ENCODE data around the gene SYT17.

Gene SYT17

GRCh38 chr16:19135896-19136438 is 32.1 kb upstream of the SYT17 start:
- no peak overlapping the region for H3K4me3 ChIP-seq
- no peaks in the 10 kb centered on the region for H3K36me3 ChIP-seq (ENCODE audit: insufficient read depth, low read length)
- no peaks in the 10 kb centered on the region for H3K9me3 ChIP-seq (ENCODE audit: low read depth, low read length)
- DNase-seq (ENCODE audit: low read depth, low spot score): no peak
- TF ChIP-seq POLR2AphosphoS5 (IDR thresholded peaks at IDR 0.05; ENCODE audit: borderline replicate concordance, low read depth, low read length) (no peak), EZH2 (IDR thresholded peaks at IDR 0.05) (no peak), FOXP2 (optimal IDR thresholded peaks at IDR 0.05; ENCODE audit: control extremely low read depth, extremely low read length, insufficient read depth) (no peak)
- no peak overlapping the region for H3K27ac ChIP-seq
- H3K9ac ChIP-seq (ENCODE audit: insufficient read length): no peak overlapping the region

GRCh38 chr16:19136549-19137196 is 31.4 kb upstream of the SYT17 start:
- H3K4me3 ChIP-seq: peak overlapping the region; percentile 64
- no peaks in the 10 kb centered on the region for H3K9me3 ChIP-seq (ENCODE audit: low read depth, low read length)
- H3K36me3 ChIP-seq (ENCODE audit: insufficient read depth, low read length): no peaks in the 10 kb centered on the region
- H3K9ac ChIP-seq (ENCODE audit: insufficient read length): no peak overlapping the region
- TF ChIP-seq POLR2AphosphoS5 (IDR thresholded peaks at IDR 0.05; ENCODE audit: borderline replicate concordance, low read depth, low read length) (no peak), FOXP2 (optimal IDR thresholded peaks at IDR 0.05; ENCODE audit: control extremely low read depth, extremely low read length, insufficient read depth) (no peak), EZH2 (IDR thresholded peaks at IDR 0.05) (no peak)
- peak overlapping the region; percentile 92 for H3K27ac ChIP-seq
- no peak for DNase-seq (ENCODE audit: low read depth, low spot score)

- Histone ChIP-seq H3K9me3 (ENCODE audit: low read depth, low read length) (no peaks in the 10 kb centered on the region), H3K27ac (peak overlapping the region; percentile 92), H3K9ac (ENCODE audit: insufficient read length) (no peak overlapping the region), H3K4me3 (peak overlapping the region; percentile 64), H3K36me3 (ENCODE audit: insufficient read depth, low read length) (no peaks in the 10 kb centered on the region)
- peak; percentile 22; the same call in 1 of the 2 replicates for TF ChIP-seq POLR2AphosphoS5 (IDR thresholded peaks at IDR 0.05; ENCODE audit: borderline replicate concordance, low read depth, low read length)
- no peak for TF ChIP-seq EZH2 (IDR thresholded peaks at IDR 0.05)
- no peak for TF ChIP-seq FOXP2 (optimal IDR thresholded peaks at IDR 0.05; ENCODE audit: control extremely low read depth, extremely low read length, insufficient read depth)
- DNase-seq (ENCODE audit: low read depth, low spot score): peak; percentile 70
Observed at GRCh38 chr16:19137201-19138128, 30.6 kb upstream of the SYT17 start.

GRCh38 chr16:19138601-19139000 is 29.4 kb upstream of the SYT17 start:
- peak; percentile 96 for TF ChIP-seq FOXP2 (optimal IDR thresholded peaks at IDR 0.05; ENCODE audit: control extremely low read depth, extremely low read length, insufficient read depth)
- TF ChIP-seq EZH2 (IDR thresholded peaks at IDR 0.05): no peak
- peak; percentile 24; the same call in 1 of the 2 replicates for TF ChIP-seq POLR2AphosphoS5 (IDR thresholded peaks at IDR 0.05; ENCODE audit: borderline replicate concordance, low read depth, low read length)
- H3K9me3 ChIP-seq (ENCODE audit: low read depth, low read length): no peaks in the 10 kb centered on the region

GRCh38 chr16:19139436-19140091 is 28.5 kb upstream of the SYT17 start:
- H3K36me3 ChIP-seq (ENCODE audit: insufficient read depth, low read length): no peaks in the 10 kb centered on the region
- no peak for TF ChIP-seq EZH2 (IDR thresholded peaks at IDR 0.05)
- TF ChIP-seq POLR2AphosphoS5 (IDR thresholded peaks at IDR 0.05; ENCODE audit: borderline replicate concordance, low read depth, low read length): no peak
- TF ChIP-seq FOXP2 (optimal IDR thresholded peaks at IDR 0.05; ENCODE audit: control extremely low read depth, extremely low read length, insufficient read depth): no peak
- peak overlapping the region; percentile 88; the same call in 1 of the 2 replicates for H3K27ac ChIP-seq
- DNase-seq (ENCODE audit: low read depth, low spot score): no peak
- H3K4me3 ChIP-seq: no peak overlapping the region
- H3K9ac ChIP-seq (ENCODE audit: insufficient read length): no peak overlapping the region
- H3K9me3 ChIP-seq (ENCODE audit: low read depth, low read length): no peaks in the 10 kb centered on the region

More at GRCh38 chr16:19138601-19139000, 29.4 kb upstream of the SYT17 start:
- Histone ChIP-seq H3K4me3 (peak overlapping the region; percentile 45), H3K27ac (peak overlapping the region; percentile 88), H3K36me3 (ENCODE audit: insufficient read depth, low read length) (no peaks in the 10 kb centered on the region), H3K9ac (ENCODE audit: insufficient read length) (no peak overlapping the region)
- DNase-seq (ENCODE audit: low read depth, low spot score): peak; percentile 72

DNA sequence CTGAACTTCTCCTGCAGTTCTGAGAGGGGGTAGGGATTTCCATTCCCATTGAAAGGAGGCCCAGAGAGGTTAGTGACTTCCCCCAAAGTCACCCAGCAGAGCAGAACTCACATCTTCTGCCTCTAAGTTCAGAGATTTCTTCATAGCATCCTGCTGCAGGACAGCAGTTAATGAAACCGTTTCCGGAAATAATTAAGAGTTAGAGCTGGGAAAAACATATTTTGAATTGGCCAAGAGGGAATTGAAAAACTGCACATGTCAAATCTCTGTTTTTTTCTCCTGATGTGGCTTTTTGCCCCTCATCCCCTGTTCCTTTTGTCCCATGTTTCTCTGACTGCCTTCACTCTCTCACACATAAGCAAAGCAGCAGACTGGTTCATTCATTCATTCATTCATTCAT is 27.6 kb upstream of the SYT17 start:
- peak; percentile 51 for DNase-seq (ENCODE audit: low read depth, low spot score)
- Histone ChIP-seq H3K36me3 (ENCODE audit: insufficient read depth, low read length) (no peaks in the 10 kb centered on the region), H3K4me3 (no peak overlapping the region), H3K9me3 (ENCODE audit: low read depth, low read length) (no peaks in the 10 kb centered on the region), H3K9ac (ENCODE audit: insufficient read length) (no peak overlapping the region), H3K27ac (peak overlapping the region; percentile 43; the same call in 1 of the 2 replicates)
- TF ChIP-seq FOXP2 (optimal IDR thresholded peaks at IDR 0.05; ENCODE audit: control extremely low read depth, extremely low read length, insufficient read depth) (no peak), EZH2 (IDR thresholded peaks at IDR 0.05) (no peak)

GRCh38 chr16:19142939-19143598 is 25.0 kb upstream of the SYT17 start:
- DNase-seq (ENCODE audit: low read depth, low spot score): no peak
- no peaks in the 10 kb centered on the region for H3K9me3 ChIP-seq (ENCODE audit: low read depth, low read length)
- no peak overlapping the region for H3K9ac ChIP-seq (ENCODE audit: insufficient read length)
- H3K27ac ChIP-seq: no peak overlapping the region
- no peak for TF ChIP-seq FOXP2 (optimal IDR thresholded peaks at IDR 0.05; ENCODE audit: control extremely low read depth, extremely low read length, insufficient read depth)
- no peak for TF ChIP-seq POLR2AphosphoS5 (IDR thresholded peaks at IDR 0.05; ENCODE audit: borderline replicate concordance, low read depth, low read length)
- no peak for TF ChIP-seq EZH2 (IDR thresholded peaks at IDR 0.05)
- H3K36me3 ChIP-seq (ENCODE audit: insufficient read depth, low read length): no peaks in the 10 kb centered on the region
- no peak overlapping the region for H3K4me3 ChIP-seq

All from SK-N-MC (cell line).